ENCODE data around the gene MYLK.

GRCh38 chr3:123583561-123583960 is 300.6 kb downstream of the MYLK start:
- TF ChIP-seq POLR2AphosphoS5 (IDR thresholded peaks at IDR 0.05; ENCODE audit: low read depth, low read length): no peak
- TF ChIP-seq TAF1 (IDR thresholded peaks at IDR 0.05; ENCODE audit: borderline replicate concordance, insufficient read depth, low read length): no peak
- no peak for TF ChIP-seq SIN3A (IDR thresholded peaks at IDR 0.05; ENCODE audit: borderline replicate concordance, insufficient read depth, low read length)
- no peak for TF ChIP-seq REST (IDR thresholded peaks at IDR 0.05; ENCODE audit: insufficient read depth in 1 of 2, low read depth in 2 of 2, low read length in 2 of 2)
- TF ChIP-seq FOXP2 (optimal IDR thresholded peaks at IDR 0.05; ENCODE audit: borderline replicate concordance, extremely low read depth, extremely low read length, insufficient read depth): no peak

Data from PFSK-1 (cell line).